Cardiac ventricle fibroblast (primary cell): Measurements from ENCODE around the gene EMC9. TPM values are rescaled to one million over a fixed set of nuclear protein-coding genes. Genes with fewer than 3 reads are reported as not detected.

ENCODE experiments used
- total RNA-seq: library from RNA; depleted of rRNA; stranded (reverse); fragments of >200 nt; gene quantifications from 2 replicates; pipeline ENCODE4 v1.2.3, GENCODE V29; 2015

EMC9 gene
- total RNA-seq: 8.3 and 10.2 TPM in 2 replicates

GRCh38 chr14:24141097-24141880 is at the start of gene EMC9:
Gene EMC9 (minus strand): TSS chr14:24141591. CDS start chr14:24141304, 287 bp downstream.

DNA sequence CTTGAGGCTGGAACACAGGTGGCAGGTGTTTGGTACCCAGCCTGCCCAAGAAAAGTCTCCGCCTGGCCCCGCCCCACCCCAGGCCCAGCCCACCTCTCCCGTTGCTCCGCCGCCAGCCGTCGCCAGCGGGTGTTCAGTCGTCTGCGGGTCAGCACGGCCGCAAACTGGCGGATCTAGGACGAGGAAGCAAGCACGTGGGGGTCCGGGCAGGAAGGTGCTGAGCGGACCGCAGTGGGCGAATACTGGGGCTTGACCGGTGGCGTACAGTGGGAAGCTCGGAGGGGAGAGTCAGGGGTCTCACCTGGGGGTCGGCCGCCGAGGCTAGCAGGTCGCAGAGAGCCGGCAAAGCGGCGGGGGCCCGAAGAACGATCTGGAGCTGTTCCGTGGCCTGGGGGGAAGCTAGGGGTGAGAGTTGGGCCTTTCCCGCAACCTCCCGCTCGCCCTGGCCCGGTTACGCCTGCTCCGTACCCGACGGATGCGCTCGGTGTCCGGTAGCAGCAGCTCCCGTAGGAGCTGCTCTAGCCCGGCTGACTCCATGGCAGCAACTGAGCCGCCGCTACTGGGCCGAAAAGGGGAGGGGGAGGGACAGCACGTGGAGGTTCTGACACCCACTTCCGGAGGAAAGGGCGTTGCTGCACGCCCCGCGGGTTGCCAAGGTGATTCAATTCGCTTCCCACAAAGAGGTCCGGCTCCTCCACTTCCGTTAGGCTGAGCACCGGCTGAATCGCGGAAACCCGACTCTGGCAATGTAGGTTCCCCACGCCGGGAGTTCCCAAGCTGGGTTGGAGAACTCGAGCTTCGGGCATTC is 47.1 kb upstream of the EMC9 start, which contains the start of gene IPO4:
Gene IPO4, minus strand, starts transcription at position 566 of the 808 bp plus-strand sequence. Its CDS starts 29 bp downstream, at position 537.

GRCh38 chr14:24171422-24172260 is 30.2 kb upstream of the EMC9 start, which contains the start of gene REC8:
Gene REC8 (plus strand): TSS chr14:24172080. CDS start chr14:24172553, 473 bp downstream.

GRCh38 chr14:24160850-24161804 is 19.7 kb upstream of the EMC9 start, which contains the start of gene IRF9:
Gene IRF9 (plus strand): TSS chr14:24161265. CDS start chr14:24162145, 880 bp downstream.

GRCh38 chr14:24146978-24147760 is 5.8 kb upstream of the EMC9 start, which contains the start of gene RNF31:
Gene RNF31 (plus strand): TSS chr14:24147498. CDS start chr14:24147699, 201 bp downstream.

DNA sequence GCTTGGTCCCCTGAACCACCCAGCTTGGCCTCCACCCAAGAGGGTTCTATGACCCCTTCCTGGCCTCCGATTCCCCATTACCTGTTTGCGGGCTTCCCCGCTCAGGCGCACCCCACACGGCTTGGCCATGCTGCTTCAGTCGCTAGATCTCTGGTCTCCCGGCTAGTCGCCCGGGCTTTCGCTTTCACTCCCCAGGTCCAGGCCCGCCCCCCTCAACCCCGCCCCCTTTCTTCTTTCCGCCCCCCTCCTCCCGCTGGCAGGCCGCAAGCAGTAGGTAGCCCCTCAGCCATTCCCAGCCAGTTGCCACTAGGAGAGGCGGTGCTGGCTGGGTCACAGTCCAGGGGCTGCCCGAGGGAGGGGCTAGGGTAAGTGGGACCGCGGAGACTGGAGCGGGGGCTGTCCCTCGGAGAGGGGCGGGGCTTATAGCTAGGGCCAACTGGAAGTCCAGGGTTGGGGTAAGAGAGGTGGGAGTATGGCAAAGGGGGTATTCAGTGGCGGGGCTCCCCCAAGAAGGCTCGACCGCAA is 5.1 kb upstream of the EMC9 start, which contains the start of gene PSME2:
Gene PSME2, minus strand, starts transcription at position 158 of the 525 bp plus-strand sequence. Its CDS starts 29 bp downstream, at position 129.

GRCh38 chr14:24135834-24136683 is 5.3 kb downstream of the EMC9 start, which contains the start of gene PSME1:
Gene PSME1 (plus strand): TSS chr14:24136194. CDS start chr14:24136263, 69 bp downstream.

DNA sequence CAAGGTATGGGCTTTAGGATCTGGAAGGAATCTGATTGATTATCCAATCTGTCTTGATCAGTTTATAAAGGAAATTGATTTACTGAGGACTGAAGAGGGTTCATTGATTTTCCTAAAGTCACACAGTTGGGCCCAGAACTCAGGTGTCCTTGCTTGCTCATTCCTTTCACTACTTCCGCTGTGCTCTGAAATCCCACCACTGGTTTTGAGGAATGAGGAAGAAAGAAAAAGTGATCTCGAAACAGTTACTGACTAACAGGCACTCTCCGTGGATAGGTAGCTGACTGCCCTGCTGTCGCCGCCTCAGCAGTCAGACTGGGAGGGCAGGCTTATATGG is 11.0 kb downstream of the EMC9 start, which contains the start of gene FITM1:
Gene FITM1, plus strand, starts transcription at position 280 of the 337 bp plus-strand sequence. CDS start 905 bp downstream, outside the sequence.

DNA sequence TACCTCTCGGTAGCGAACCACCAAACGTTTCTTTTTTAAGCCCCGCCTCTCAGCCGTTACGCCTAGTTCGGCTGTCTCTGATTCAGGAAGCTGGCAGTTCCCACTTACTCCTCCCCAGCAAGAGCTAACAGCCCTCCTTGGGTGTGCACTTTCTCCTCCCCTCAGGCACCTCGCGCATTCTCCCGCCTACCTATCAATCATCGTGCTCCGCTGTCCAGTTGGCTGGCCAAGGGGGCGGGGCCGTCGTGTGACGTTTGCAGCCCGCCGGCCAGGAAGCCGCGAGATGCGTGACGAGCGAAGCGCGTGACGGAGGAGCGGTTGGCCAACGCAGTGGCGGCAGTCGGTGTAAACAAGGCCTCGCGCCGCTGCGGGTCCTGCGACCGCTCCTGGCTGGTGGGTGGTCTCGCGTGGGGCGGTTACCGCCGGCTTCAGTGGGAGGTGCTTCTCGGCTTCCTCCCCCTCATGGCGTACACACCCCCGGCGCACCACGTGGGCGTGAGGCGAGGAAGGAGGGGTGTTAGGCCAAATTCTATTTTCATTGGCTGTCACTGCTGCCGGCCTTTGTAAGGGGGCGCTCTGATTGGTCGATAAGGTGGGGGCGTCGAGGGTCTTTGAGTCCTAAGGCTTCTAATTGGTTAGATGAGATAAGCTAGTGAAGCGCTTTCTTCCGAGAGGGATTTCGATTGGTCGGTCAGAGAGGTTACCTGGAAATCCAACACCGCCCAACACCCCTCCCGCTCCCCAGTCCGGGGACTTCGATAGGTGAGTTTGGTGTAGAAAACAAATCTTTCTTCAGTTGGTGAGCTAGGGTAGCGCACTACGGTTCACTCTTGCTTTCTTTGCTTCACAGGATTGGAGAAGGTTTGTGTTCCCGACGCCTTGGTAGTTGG is 26.6 kb downstream of the EMC9 start, which contains the start of the genes DCAF11 and NRL:
Gene DCAF11, plus strand, starts transcription at position 246 of the 890 bp plus-strand sequence. CDS start 818 bp downstream, outside the sequence.
Gene NRL, minus strand, starts transcription at position 418 of the 890 bp plus-strand sequence. CDS start 32,101 bp downstream, outside the sequence.

DNA sequence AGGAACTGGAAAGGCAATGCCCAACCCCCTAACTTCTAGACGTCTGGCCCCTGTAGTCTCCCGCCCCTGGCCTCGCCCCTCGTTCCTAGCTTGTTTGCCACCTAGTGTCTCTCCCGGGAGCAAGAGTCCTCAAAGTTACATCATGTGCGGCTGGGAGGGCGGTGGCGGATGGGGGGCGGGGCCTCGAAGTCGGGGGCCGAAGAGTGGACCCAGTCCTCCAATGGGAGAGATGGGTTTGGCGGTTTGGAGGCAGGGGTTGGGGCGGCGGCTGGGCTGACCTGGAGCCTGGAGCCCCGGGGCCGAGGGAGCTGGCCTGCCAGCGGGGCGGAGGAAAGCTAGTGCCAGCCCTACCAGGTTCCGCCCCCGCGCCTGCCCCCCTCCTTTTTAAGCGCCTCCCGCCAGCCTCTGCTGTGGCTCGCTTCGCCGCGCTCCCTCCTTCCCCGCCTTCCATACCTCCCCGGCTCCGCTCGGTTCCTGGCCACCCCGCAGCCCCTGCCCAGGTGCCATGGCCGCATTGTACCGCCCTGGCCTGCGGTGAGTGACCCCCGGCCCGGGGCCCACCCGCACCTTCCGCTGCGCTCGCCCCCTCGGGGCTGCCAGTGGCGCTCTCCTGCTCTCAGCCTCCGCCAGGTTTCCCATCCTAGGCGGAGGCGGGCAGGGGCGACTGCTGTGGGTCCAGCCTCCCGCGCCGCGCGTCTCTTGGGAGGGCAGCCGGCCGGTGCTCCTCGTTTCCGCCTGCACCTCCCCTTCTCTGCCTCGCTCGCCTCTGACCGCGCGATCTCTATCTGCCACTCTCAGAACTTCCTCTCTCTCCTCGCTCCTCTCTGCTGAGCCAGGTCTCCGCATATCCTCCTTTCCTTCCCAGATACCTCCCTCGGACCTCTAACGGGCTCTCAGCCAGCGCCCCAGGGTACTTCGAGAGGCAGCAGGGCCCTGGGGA is 47.2 kb downstream of the EMC9 start, which contains the start of gene PCK2:
Gene PCK2, plus strand, starts transcription at position 411 of the 940 bp plus-strand sequence. Its CDS starts 95 bp downstream, at position 506.

Other genes with a start within 250 kb of the EMC9 start
- 46.2 and 53.2 TPM in 2 replicates for gene DHRS4, start 187.8 kb downstream of the EMC9 start, total RNA-seq
- 8.2 and 13.2 TPM in 2 replicates for gene DHRS4L2, start 152.7 kb downstream of the EMC9 start, total RNA-seq
- not detected in 2 replicates for gene CARMIL3, start 89.6 kb downstream of the EMC9 start, total RNA-seq
- gene CPNE6, start 70.0 kb downstream of the EMC9 start, total RNA-seq: not detected in 2 replicates
- gene PCK2, start 47.3 kb downstream of the EMC9 start, total RNA-seq: 8.2 and 11.6 TPM in 2 replicates
- gene DCAF11, start 26.8 kb downstream of the EMC9 start, total RNA-seq: 41.8 and 49.5 TPM in 2 replicates
- gene NRL, start 26.6 kb downstream of the EMC9 start, total RNA-seq: 0.73 and 0.75 TPM in 2 replicates
- 0.20 TPM in 1 of 2 replicates, not detected in the other for gene FITM1, start 10.9 kb downstream of the EMC9 start, total RNA-seq
- 123 and 136 TPM in 2 replicates for gene PSME1, start 5.4 kb downstream of the EMC9 start, total RNA-seq
- 52.9 and 82.8 TPM in 2 replicates for gene PSME2, start 5.0 kb upstream of the EMC9 start, total RNA-seq
- 50.1 and 66.3 TPM in 2 replicates for gene RNF31, start 5.9 kb upstream of the EMC9 start, total RNA-seq
- 30.3 and 35.5 TPM in 2 replicates for gene IRF9, start 19.7 kb upstream of the EMC9 start, total RNA-seq
- 0.25 and 1.1 TPM in 2 replicates for gene REC8, start 30.5 kb upstream of the EMC9 start, total RNA-seq
- gene IPO4, start 47.2 kb upstream of the EMC9 start, total RNA-seq: 33.4 and 39.3 TPM in 2 replicates
- gene TM9SF1, start 53.9 kb upstream of the EMC9 start, total RNA-seq: 73.6 and 75.1 TPM in 2 replicates
- gene TSSK4, start 64.1 kb upstream of the EMC9 start, total RNA-seq: not detected in 2 replicates
- 31.4 and 43.9 TPM in 2 replicates for gene CHMP4A, start 71.9 kb upstream of the EMC9 start, total RNA-seq
- gene MDP1, start 74.5 kb upstream of the EMC9 start, total RNA-seq: 10.2 and 11.2 TPM in 2 replicates
- 96.5 and 125 TPM in 2 replicates for gene NEDD8, start 90.8 kb upstream of the EMC9 start, total RNA-seq
- 49.8 and 65.4 TPM in 2 replicates for gene GMPR2, start 91.3 kb upstream of the EMC9 start, total RNA-seq
- gene TINF2, start 101.0 kb upstream of the EMC9 start, total RNA-seq: 22.0 and 32.4 TPM in 2 replicates
- gene TGM1, start 121.6 kb upstream of the EMC9 start, total RNA-seq: 0.06 and 0.73 TPM in 2 replicates
- 13.7 and 17.5 TPM in 2 replicates for gene RABGGTA, start 130.0 kb upstream of the EMC9 start, total RNA-seq
- gene DHRS1, start 158.2 kb upstream of the EMC9 start, total RNA-seq: 10.7 and 26.9 TPM in 2 replicates
- gene NOP9, start 158.3 kb upstream of the EMC9 start, total RNA-seq: 9.2 and 9.9 TPM in 2 replicates
- 1.7 and 1.8 TPM in 2 replicates for gene CIDEB, start 166.4 kb upstream of the EMC9 start, total RNA-seq
- 1.9 and 2.6 TPM in 2 replicates for gene LTB4R2, start 168.5 kb upstream of the EMC9 start, total RNA-seq
- gene LTB4R, start 169.9 kb upstream of the EMC9 start, total RNA-seq: 0.59 and 1.1 TPM in 2 replicates
- 0.94 and 2.1 TPM in 2 replicates for gene ADCY4, start 193.5 kb upstream of the EMC9 start, total RNA-seq
- 1.1 and 2.2 TPM in 2 replicates for gene RIPK3, start 198.4 kb upstream of the EMC9 start, total RNA-seq
- 51.0 and 54.5 TPM in 2 replicates for gene NFATC4, start 226.6 kb upstream of the EMC9 start, total RNA-seq